Raji (cell line): ENCODE measurements around the gene RHOB.

ENCODE experiments used
- POLR2A ChIP-seq: IDR thresholded peaks from 2 replicates; pipeline ENCODE4 v1.6.1; 2011; ENCODE audit warnings: low read depth, low read length, control low read depth; ENCODE audit not compliant: insufficient read depth

Gene RHOB

GRCh38 chr2:20487030-20487391, 40.1 kb downstream of the RHOB start:
- no peak for TF ChIP-seq POLR2A

GRCh38 chr2:20487392-20488174, 40.7 kb downstream of the RHOB start:
- TF ChIP-seq POLR2A: no peak

GRCh38 chr2:20488201-20488641, 41.3 kb downstream of the RHOB start:
- TF ChIP-seq POLR2A: no peak

- TF ChIP-seq POLR2A: no peak
Observed at GRCh38 chr2:20488782-20489181, 41.9 kb downstream of the RHOB start.

- no peak for TF ChIP-seq POLR2A
Observed at GRCh38 chr2:20490300-20491181, 43.7 kb downstream of the RHOB start.

- TF ChIP-seq POLR2A: no peak
Observed at GRCh38 chr2:20491739-20492531, 45.1 kb downstream of the RHOB start.

- no peak for TF ChIP-seq POLR2A
Observed at GRCh38 chr2:20494241-20494640, 47.4 kb downstream of the RHOB start.

- no peak for TF ChIP-seq POLR2A
Observed at GRCh38 chr2:20496076-20496872, 49.4 kb downstream of the RHOB start.

- no peak for TF ChIP-seq POLR2A
Observed at GRCh38 chr2:20496942-20497341, 50.1 kb downstream of the RHOB start.
